Left renal cortex interstitium (tissue), 4 donors: ENCODE data around the gene MT3. TPM values are rescaled to one million over a fixed set of nuclear protein-coding genes. Genes with fewer than 3 reads are reported as not detected.

ENCODE experiments used
- polyA plus RNA-seq, 4 donors: library from polyadenylated mRNA; unstranded; fragments of 120-200 nt; gene quantifications; one replicate each; pipeline ENCODE4 v1.2.1, GENCODE V29; 2013; ENCODE audit not compliant: insufficient read length in 4 of 4

Gene MT3
- polyA plus RNA-seq, 4 donors, result 1.5 to 2.4 (median 1.6) TPM

Other genes starting within 250 kb of the MT3 start
- gene AMFR, start 164.0 kb upstream of the MT3 start, polyA plus RNA-seq, result 100 to 1,000 TPM; 132 to 144 (median 133) TPM
- 100 to 1,000 TPM; 109 to 139 (median 128) TPM for gene NUDT21, start 138.2 kb upstream of the MT3 start, polyA plus RNA-seq
- gene OGFOD1, start 138.0 kb upstream of the MT3 start, polyA plus RNA-seq, result 10 to 100 TPM; 35.3 to 41.1 (median 36.6) TPM
- 100 to 1,000 TPM in 1 of 4 donors, 10 to 100 TPM in 3; 77.3 to 110 (median 96.0) TPM for gene BBS2, start 69.5 kb upstream of the MT3 start, polyA plus RNA-seq
- not detected for gene MT4, start 24.5 kb upstream of the MT3 start, polyA plus RNA-seq
- gene MT2A, start 19.1 kb downstream of the MT3 start, polyA plus RNA-seq, result 10 to 100 TPM; 26.1 to 41.7 (median 31.1) TPM
- 10 to 100 TPM; 19.4 to 50.0 (median 38.3) TPM for gene MT1E, start 36.3 kb downstream of the MT3 start, polyA plus RNA-seq
- gene MT1M, start 43.1 kb downstream of the MT3 start, polyA plus RNA-seq, result under 1 TPM in 2 of 4 donors, not detected in 2; 0.41 to 0.96 TPM
- gene MT1A, start 49.1 kb downstream of the MT3 start, polyA plus RNA-seq, result under 1 TPM in 1 of 4 donors, not detected in 3; 0.32 TPM
- gene MT1B, start 62.4 kb downstream of the MT3 start, polyA plus RNA-seq, result 1 to 10 TPM in 1 of 4 donors, not detected in 3; 1.3 TPM
- 10 to 100 TPM; 43.8 to 84.1 (median 71.3) TPM for gene MT1F, start 68.4 kb downstream of the MT3 start, polyA plus RNA-seq
- gene MT1G, start 78.5 kb downstream of the MT3 start, polyA plus RNA-seq, result 100 to 1,000 TPM in 2 of 4 donors, 10 to 100 TPM in 2; 13.2 to 180 (median 98.1) TPM
- gene MT1H, start 80.3 kb downstream of the MT3 start, polyA plus RNA-seq, result 10 to 100 TPM in 3 of 4 donors, 1 to 10 TPM in 1; 4.1 to 58.4 (median 25.7) TPM
- 10 to 100 TPM; 19.3 to 46.9 (median 35.9) TPM for gene MT1X, start 92.9 kb downstream of the MT3 start, polyA plus RNA-seq
- 100 to 1,000 TPM in 1 of 4 donors, 10 to 100 TPM in 3; 73.0 to 106 (median 83.5) TPM for gene NUP93, start 140.6 kb downstream of the MT3 start, polyA plus RNA-seq